ENCODE data around the gene SP1.

DNA sequence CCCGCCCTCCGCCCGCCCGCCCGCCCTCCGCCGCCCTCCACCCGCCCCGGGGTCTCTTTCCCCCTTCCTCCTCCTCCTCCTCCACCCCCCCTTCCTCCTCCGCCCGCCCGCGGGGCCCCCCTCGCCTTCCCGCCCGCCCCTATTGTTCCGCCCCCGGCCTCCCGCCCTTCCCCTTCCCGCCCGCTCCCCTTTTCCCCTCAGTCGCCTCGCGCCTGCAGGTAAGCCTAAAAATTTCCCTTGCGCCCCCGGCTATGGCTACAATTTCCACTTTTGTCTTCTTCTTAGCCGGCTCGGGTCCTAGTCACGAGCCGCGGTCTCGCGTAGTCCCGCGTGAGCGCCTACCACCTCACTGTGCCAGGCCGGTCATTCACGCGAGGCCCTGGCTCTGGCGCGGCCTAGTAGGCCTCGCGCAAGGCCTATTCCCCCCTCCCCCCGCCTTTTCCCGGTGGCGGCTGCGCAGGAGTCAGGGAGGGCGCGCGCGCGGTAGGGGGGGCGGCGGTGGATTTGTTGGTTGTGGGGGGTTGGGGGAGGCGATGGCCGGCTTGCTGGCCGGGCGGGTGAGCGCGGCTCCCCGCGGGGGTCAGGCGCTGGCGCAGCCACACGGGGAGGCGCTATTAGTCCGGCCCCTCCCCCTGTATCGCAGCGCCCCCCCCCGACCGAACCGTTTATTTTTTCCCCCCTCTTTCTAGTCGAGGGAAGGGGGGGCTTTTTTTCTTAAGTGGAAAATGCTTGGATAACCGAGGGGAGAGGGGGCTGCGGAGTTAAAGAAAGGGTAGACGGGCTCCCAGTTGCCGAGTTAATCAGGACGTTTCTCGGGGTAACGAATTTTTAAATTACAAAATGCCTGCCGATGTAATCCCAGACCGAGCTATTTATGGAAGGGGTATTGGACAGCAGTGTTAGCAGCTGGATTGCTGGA, 72.4 kb downstream of the SP1 start:
- TF ChIP-seq ZBTB7A (IDR thresholded peaks at IDR 0.05; ENCODE audit: borderline replicate concordance, control insufficient read depth, low read depth, low read length) (peak; percentile 80), RBM22 (IDR thresholded peaks at IDR 0.05; ENCODE audit: low read depth, low read length, poor library complexity, severe bottlenecking) (peak; percentile 98), FUS (optimal IDR thresholded peaks at IDR 0.05; ENCODE audit: low read depth, low read length) (no peak), CBX3 (IDR thresholded peaks at IDR 0.05; ENCODE audit: borderline replicate concordance in 1 of 2, low read length in 2 of 2) (no peak), ESRRB (CRISPR knock-in tag; IDR thresholded peaks at IDR 0.05; ENCODE audit: borderline replicate concordance) (no peak), ZBTB8A (IDR thresholded peaks at IDR 0.05; ENCODE audit: partially characterized antibody) (no peak), GATAD2B (IDR thresholded peaks at IDR 0.05; ENCODE audit: borderline replicate concordance) (0 out of 2 replicates have a peak, but pooled peaks have one; percentile 9), CBX1 (IDR thresholded peaks at IDR 0.05; ENCODE audit: low read depth) (no peak; the same call in 1 of the 2 replicates), MXI1 (IDR thresholded peaks at IDR 0.05; ENCODE audit: low read depth, low read length) (no peak), GTF2F1 (IDR thresholded peaks at IDR 0.05; ENCODE audit: low read depth, low read length) (no peak), HDAC6 (IDR thresholded peaks at IDR 0.05; ENCODE audit: low read depth, low read length) (no peak)
- TF ChIP-seq, protein P1, sequence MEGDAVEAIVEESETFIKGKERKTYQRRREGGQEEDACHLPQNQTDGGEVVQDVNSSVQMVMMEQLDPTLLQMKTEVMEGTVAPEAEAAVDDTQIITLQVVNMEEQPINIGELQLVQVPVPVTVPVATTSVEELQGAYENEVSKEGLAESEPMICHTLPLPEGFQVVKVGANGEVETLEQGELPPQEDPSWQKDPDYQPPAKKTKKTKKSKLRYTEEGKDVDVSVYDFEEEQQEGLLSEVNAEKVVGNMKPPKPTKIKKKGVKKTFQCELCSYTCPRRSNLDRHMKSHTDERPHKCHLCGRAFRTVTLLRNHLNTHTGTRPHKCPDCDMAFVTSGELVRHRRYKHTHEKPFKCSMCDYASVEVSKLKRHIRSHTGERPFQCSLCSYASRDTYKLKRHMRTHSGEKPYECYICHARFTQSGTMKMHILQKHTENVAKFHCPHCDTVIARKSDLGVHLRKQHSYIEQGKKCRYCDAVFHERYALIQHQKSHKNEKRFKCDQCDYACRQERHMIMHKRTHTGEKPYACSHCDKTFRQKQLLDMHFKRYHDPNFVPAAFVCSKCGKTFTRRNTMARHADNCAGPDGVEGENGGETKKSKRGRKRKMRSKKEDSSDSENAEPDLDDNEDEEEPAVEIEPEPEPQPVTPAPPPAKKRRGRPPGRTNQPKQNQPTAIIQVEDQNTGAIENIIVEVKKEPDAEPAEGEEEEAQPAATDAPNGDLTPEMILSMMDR (IDR thresholded peaks at IDR 0.05 in 2 of 3, conservative IDR thresholded peaks at IDR 0.05 in 1 of 3; ENCODE audit: insufficient read depth in 2 of 3, low read depth in 1 of 3, low read length in 3 of 3) = peak; percentile 51 to 90 (median 64); a peak in 5 of 6 replicates
- TF ChIP-seq, protein P2, sequence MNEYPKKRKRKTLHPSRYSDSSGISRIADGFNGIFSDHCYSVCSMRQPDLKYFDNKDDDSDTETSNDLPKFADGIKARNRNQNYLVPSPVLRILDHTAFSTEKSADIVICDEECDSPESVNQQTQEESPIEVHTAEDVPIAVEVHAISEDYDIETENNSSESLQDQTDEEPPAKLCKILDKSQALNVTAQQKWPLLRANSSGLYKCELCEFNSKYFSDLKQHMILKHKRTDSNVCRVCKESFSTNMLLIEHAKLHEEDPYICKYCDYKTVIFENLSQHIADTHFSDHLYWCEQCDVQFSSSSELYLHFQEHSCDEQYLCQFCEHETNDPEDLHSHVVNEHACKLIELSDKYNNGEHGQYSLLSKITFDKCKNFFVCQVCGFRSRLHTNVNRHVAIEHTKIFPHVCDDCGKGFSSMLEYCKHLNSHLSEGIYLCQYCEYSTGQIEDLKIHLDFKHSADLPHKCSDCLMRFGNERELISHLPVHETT (CRISPR knock-in tag; conservative IDR thresholded peaks at IDR 0.05 in 1 of 2, IDR thresholded peaks at IDR 0.05 in 1 of 2) = peak; percentile 90 to 93; a peak in 3 of 4 replicates
